ENCODE measurements around the gene ARL15. TPM values are rescaled to one million over a fixed set of nuclear protein-coding genes. Genes with fewer than 3 reads are reported as not detected.

Gene ARL15
- total RNA-seq, 2 donors from 2014 or later, result 11.4 to 22.8 TPM

GRCh38 chr5:54263447-54263846 lies 46.9 kb downstream of the ARL15 start:
- no peak for DNase-seq (ENCODE audit: low spot score)
- H3K27ac ChIP-seq, result no peak overlapping the region
- H3K27me3 ChIP-seq, result no peaks in the 10 kb centered on the region
- no peaks in the 10 kb centered on the region for H3K36me3 ChIP-seq
- H3K4me3 ChIP-seq, result no peak overlapping the region
- TF ChIP-seq, protein P1, sequence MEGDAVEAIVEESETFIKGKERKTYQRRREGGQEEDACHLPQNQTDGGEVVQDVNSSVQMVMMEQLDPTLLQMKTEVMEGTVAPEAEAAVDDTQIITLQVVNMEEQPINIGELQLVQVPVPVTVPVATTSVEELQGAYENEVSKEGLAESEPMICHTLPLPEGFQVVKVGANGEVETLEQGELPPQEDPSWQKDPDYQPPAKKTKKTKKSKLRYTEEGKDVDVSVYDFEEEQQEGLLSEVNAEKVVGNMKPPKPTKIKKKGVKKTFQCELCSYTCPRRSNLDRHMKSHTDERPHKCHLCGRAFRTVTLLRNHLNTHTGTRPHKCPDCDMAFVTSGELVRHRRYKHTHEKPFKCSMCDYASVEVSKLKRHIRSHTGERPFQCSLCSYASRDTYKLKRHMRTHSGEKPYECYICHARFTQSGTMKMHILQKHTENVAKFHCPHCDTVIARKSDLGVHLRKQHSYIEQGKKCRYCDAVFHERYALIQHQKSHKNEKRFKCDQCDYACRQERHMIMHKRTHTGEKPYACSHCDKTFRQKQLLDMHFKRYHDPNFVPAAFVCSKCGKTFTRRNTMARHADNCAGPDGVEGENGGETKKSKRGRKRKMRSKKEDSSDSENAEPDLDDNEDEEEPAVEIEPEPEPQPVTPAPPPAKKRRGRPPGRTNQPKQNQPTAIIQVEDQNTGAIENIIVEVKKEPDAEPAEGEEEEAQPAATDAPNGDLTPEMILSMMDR (IDR thresholded peaks at IDR 0.05), result no peak
- H3K9me3 ChIP-seq, result no peaks in the 10 kb centered on the region
- peaks cover 0 to 6% of the 10 kb centered on the region in 2 donors for H3K4me1 ChIP-seq

DNA sequence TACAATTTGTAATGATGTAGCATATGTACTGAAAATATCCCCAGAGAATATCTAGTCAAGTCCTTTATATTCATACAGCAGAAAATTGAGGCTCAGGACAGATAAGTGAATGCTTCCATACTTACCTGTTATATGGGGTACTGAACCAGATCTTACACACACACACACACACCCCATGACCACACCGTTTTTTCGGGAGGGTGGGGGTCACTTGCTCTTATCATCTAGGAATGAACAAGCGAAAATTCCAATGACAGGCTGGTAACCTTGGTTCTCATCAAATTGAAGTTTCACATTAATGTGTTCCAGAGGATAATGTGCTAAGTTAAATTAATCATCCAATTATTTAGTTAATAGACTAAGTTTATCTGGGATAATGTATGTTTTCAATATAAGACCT lies 48.8 kb downstream of the ARL15 start:
- Histone ChIP-seq H3K4me1 (peaks cover 0 to 6% of the 10 kb centered on the region in 2 donors), H3K36me3 (no peaks in the 10 kb centered on the region), H3K27me3 (no peaks in the 10 kb centered on the region), H3K9me3 (no peaks in the 10 kb centered on the region), H3K27ac (no peak overlapping the region), H3K4me3 (no peak overlapping the region)
- DNase-seq (ENCODE audit: low spot score), result no peak
- TF ChIP-seq, protein P1 (IDR thresholded peaks at IDR 0.05), result no peak

- Histone ChIP-seq H3K36me3 (no peaks in the 10 kb centered on the region), H3K9me3 (no peaks in the 10 kb centered on the region), H3K27me3 (no peaks in the 10 kb centered on the region), H3K27ac (no peak overlapping the region), H3K4me1 (peaks cover 0 to 14% of the 10 kb centered on the region in 2 donors), H3K4me3 (no peak overlapping the region)
- TF ChIP-seq, protein P1 (IDR thresholded peaks at IDR 0.05), result no peak
- DNase-seq (ENCODE audit: low spot score), result no peak
These were observed 50.4 kb downstream of the ARL15 start for GRCh38 chr5:54259981-54260380.

- TF ChIP-seq, protein P1 (IDR thresholded peaks at IDR 0.05), result no peak
- H3K36me3 ChIP-seq, result no peaks in the 10 kb centered on the region
- H3K4me1 ChIP-seq, result peaks cover 0 to 23% of the 10 kb centered on the region in 2 donors
- no peaks in the 10 kb centered on the region for H3K27me3 ChIP-seq
- H3K4me3 ChIP-seq, result no peak overlapping the region
- H3K27ac ChIP-seq, result no peak overlapping the region
- no peak for DNase-seq (ENCODE audit: low spot score)
- no peaks in the 10 kb centered on the region for H3K9me3 ChIP-seq
These were observed 51.3 kb downstream of the ARL15 start for GRCh38 chr5:54259090-54259489.

GRCh38 chr5:54257366-54258118 lies 52.8 kb downstream of the ARL15 start:
- no peak for DNase-seq (ENCODE audit: low spot score)
- Histone ChIP-seq H3K4me3 (no peak overlapping the region), H3K27me3 (no peaks in the 10 kb centered on the region), H3K27ac (no peak overlapping the region), H3K36me3 (no peaks in the 10 kb centered on the region), H3K9me3 (no peaks in the 10 kb centered on the region), H3K4me1 (peaks cover 0 to 17% of the 10 kb centered on the region in 2 donors)
- TF ChIP-seq, protein P1 (IDR thresholded peaks at IDR 0.05), result no peak
